Stimulated activated CD8-positive, alpha-beta memory T cell treated with anti-CD3 and anti-CD28 coated beads, Interleukin-12 subunit alpha, Interleukin-12 subunit beta, amount 100 ng/mL, for 24 hours (primary cell): Measurements from ENCODE around the gene REC8.
"Not testable (repeated sequence)": the region's sequence is repeated elsewhere in the genome, so short reads cannot be mapped to it uniquely, and the experiment has no call there.

ENCODE experiments used
- DNase-seq: peaks from one replicate; pipeline ENCODE4 v3.0.0-alpha.2; 2020; ENCODE audit errors: extremely low read depth

The REC8 gene

GRCh38 chr14:24183014-24183481 lies 11.2 kb downstream of the REC8 start:
- DNase-seq, result no peak

- no peak for DNase-seq
Measured at GRCh38 chr14:24184104-24184970, 12.5 kb downstream of the REC8 start.

- DNase-seq, result no peak
Measured at GRCh38 chr14:24185026-24185425, 13.1 kb downstream of the REC8 start.

DNA sequence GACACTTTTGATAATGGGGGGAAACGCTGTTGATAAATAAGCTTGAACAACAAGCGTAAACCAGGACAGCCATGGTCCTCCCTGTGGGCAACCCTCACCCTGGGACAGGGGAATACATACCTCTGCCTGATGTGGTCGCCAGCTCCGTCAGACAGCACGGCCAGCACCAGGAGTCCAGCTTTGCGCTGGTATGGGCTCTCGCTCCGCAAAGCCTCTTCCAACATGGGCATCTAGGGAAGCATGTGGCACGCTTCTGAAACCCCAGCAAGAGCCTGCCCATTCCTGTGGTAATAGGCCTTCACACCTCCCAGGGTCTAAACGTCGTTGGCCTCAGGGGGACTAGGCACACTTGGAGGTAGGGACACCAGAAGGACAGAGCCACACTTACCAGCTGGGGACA lies 13.9 kb downstream of the REC8 start:
- no peak for DNase-seq

DNA sequence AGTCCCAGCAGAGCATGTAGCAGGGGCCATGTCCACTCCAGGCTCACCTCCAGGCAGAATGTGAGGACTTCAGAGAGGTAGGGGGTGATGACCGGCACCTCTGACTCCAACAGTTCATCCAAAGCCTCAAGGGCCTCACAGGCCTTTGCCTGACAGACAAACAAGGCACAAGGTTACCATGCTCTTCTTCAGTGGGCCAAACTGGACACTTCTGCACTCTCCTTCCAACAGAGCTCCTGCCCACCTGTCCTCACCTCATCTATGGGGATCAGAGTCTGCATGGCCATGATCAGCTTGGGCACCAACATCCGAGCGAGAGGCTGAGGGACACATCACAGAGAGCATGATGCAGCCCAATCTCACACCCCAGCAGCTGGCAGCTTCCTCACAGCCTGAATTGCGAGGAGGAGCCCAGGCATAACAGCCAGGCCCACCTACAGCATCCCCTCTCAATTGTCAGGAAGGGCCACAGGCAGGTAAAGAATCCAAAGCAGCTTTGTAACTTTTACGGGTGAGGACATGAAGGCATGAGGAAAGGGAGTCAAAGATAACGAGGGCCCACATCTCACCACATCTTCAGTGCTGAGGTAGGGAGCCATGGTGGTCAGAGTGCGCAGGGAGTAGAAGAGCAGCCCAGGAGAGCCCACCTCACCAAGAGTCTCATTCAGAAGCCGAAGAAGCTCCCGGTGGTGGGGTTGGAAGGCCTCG lies 15.1 kb downstream of the REC8 start:
- DNase-seq, result no peak

DNA sequence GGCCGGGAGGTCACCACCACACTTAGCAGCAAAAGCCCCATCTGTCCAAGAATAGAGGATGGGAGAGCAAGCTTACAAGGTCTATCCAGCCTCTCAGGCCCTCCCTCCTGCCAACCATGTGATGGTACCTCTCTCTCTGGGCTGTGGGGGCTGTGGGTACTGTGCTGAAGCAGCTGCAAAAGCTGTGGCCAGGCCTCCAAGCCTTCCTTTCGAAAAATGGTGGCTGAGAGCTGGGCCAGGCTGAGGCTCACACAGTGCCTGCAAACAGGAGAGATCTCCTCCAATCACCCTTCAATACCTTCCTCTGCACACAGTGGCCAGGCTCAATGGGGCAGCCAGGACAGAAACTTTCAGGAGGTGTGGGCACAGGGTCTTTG lies 15.6 kb downstream of the REC8 start:
- no peak for DNase-seq

- DNase-seq, result peak; percentile 92
Measured at GRCh38 chr14:24188251-24189058, 16.6 kb downstream of the REC8 start, which contains the start of gene IPO4. IPO4 (minus strand) TSS chr14:24188816; CDS start chr14:24188787, 29 bp downstream.

DNA sequence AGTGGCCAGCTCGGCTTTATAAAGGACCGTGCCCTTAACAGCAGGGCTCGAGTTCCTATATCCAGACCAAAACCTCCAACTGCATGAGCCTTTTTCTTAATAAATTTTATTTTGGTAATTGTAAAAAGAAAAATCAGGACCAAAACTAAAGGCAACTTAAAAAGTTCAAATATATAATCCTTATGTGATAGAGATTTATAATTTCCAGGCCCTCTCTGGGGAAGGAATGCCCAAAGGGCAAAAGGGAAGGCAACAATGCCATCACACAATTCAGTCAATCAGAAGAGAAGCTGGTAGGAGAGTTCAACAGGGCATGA lies 17.1 kb downstream of the REC8 start:
- DNase-seq, result no peak

GRCh38 chr14:24189460-24189859 lies 17.6 kb downstream of the REC8 start:
- no peak for DNase-seq

- no peak for DNase-seq
Measured at GRCh38 chr14:24190416-24190815, 18.5 kb downstream of the REC8 start.

DNA sequence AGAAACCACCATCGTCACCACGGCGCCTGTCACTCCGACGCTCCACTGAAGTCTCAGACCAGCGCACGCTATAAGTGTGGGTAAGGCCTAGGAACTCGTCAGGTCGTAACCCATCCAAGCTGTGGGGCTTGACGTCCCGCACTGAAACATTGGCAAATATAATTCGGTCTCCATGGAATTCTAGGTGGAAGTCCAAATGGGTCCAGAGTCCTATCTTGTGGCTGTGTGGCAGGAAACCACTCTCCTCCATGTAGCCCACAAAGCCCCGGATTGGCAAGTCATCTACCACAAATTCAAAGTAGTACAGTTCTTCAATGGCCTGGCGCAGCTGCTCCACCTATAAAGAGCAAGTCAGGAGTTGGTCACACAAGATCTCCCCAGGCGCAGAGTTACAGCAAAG lies 21.1 kb downstream of the REC8 start:
- DNase-seq, result no peak

- DNase-seq, result no peak
Measured at GRCh38 chr14:24194186-24194872, 22.4 kb downstream of the REC8 start.

GRCh38 chr14:24194873-24195185 lies 22.9 kb downstream of the REC8 start:
- DNase-seq, result no peak

GRCh38 chr14:24195186-24196070 lies 23.5 kb downstream of the REC8 start, which contains the start of gene TM9SF1:
TM9SF1 (minus strand) TSS chr14:24195441; CDS start chr14:24195019, 422 bp downstream.
- DNase-seq, result peak; percentile 65

- no peak for DNase-seq
Measured at GRCh38 chr14:24196071-24197055, 24.5 kb downstream of the REC8 start.

GRCh38 chr14:24197056-24197450 lies 25.2 kb downstream of the REC8 start:
- DNase-seq, result no peak

DNA sequence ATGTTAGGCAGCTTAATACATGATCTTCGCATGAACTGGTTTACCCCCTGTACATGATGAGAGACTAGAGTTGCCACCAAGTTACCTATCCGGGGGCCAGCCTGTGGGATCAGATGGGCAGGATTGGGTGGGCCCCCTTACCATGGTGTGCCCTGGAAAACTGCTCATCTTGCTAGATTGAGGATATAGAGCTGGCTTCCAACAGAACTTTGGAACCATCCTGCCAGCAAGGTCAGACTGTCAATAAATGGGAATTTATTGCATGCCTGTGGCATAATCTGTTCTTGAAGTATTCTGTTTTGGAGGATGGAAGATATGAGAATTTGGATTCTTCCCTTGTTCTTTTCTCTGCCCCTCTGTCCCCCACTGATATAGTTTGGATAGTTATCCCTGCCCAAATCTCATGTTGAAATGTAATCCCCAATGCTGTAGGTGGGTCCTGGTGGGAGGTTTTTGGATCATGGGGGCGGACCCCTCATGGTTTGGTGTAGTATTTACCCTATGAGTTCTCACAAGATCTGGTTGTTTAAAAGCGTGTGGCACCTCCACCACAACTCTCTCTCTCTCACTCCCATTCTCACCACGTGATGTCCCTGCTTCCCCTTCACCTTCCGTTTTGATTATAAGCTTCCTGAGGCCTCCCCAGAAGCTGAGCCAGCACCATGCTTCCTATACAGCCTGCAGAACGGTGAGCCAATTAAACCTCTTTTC lies 27.1 kb downstream of the REC8 start:
- DNase-seq, result no peak

DNA sequence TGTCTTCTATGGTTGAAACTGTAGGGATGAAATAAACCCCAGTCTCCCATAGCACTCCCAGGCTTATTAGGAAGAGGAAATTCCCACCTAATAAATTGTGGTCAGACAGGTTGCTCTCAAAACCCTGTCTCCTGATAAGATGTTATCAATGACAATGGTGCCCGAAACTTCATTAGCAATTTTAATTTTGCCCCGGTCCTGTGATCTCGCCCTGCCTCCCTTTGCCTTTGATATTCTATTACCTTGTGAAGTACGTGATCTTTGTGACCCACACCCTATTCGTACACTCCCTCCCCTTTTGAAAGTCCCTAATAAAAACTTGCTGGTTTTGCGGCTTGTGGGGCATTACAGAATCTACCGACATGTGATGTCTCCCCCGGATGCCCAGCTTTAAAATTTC lies 30.7 kb downstream of the REC8 start:
- DNase-seq, result not testable (repeated sequence)
